Endothelial cell of umbilical vein (primary cell): ENCODE data around the gene CYP1A2. TPM values are rescaled to one million over a fixed set of nuclear protein-coding genes. Genes with fewer than 3 reads are reported as not detected.
"Not testable (repeated sequence)": the region's sequence is repeated elsewhere in the genome, so short reads cannot be mapped to it uniquely, and the experiment has no call there.

Source experiments
- BruUV-seq: library from RNA; stranded (reverse); fragments of 400-500 nt; replicated peaks from 2 replicates; lab custom pipeline; 2021; lab: Mats Ljungman, UMichigan
- CTCF ChIA-PET: fragments of 300-600, 350-600 bp; sonication (Branson Sonifier 250); formaldehyde crosslinking; loops from one replicate; lab custom pipeline; 2021; ENCODE audit warnings: antibody characterized with exemption, inconsistent platforms; lab: Charles Lee
- POLR2A ChIA-PET: fragments of 300-600, 350-600 bp; sonication (Branson Sonifier 250); formaldehyde crosslinking; loops from one replicate; lab custom pipeline; 2021; ENCODE audit warnings: antibody characterized with exemption, inconsistent platforms; lab: Charles Lee
- DNase-seq: peaks from one replicate; pipeline ENCODE4 v3.0.0-alpha.2; 2011; ENCODE audit warnings: low read depth, low spot score
- FAIRE-seq: peaks from 2 replicates; lab custom pipeline; 2011; peaks lifted over from hg19 to GRCh38; lab: Jason Lieb, UNC
- H2AFZ ChIP-seq: 2 replicates; pipeline ENCODE4 v1.6.0; 2012; ENCODE audit warnings: low read depth, low read length, control low read depth, inconsistent platforms
- H3K27ac ChIP-seq: 2 replicates; pipeline ENCODE4 v1.5.1; 2011; ENCODE audit warnings: low read depth, mild to moderate bottlenecking, control low read depth, low read length, moderate library complexity; ENCODE audit not compliant: insufficient read depth
- H3K27me3 ChIP-seq, 2 experiments: 2 replicates each; pipeline versions ENCODE4 v1.6.0 to v1.6.1; 2011; ENCODE audit warnings: low read length in 2 of 2, mixed read lengths in 1 of 2; ENCODE audit not compliant: control insufficient read depth in 2 of 2, insufficient read depth in 2 of 2
- H3K36me3 ChIP-seq, 2 experiments: 2 replicates in 1 of 2; 3 replicates in 1 of 2; pipeline ENCODE4 v1.5.1; 2011; ENCODE audit warnings: low read length in 2 of 2, mild to moderate bottlenecking in 1 of 2, moderate library complexity in 1 of 2; ENCODE audit not compliant: control insufficient read depth in 2 of 2, insufficient read depth in 2 of 2; ENCODE audit errors: extremely low read depth in 1 of 2
- H3K4me1 ChIP-seq: 3 replicates; pipeline ENCODE4 v1.5.1; 2011; ENCODE audit warnings: mild to moderate bottlenecking, low read length; ENCODE audit not compliant: control insufficient read depth, insufficient read depth; ENCODE audit errors: extremely low read depth
- H3K4me2 ChIP-seq: 2 replicates; pipeline ENCODE4 v1.6.1; 2011; ENCODE audit warnings: low read length, control low read depth, mixed read lengths; ENCODE audit not compliant: insufficient read depth
- H3K4me3 ChIP-seq, 3 experiments: fragments of 200-600 bp in 1 of 3; sonication (generic), shearing (Covaris generic) in 1 of 3; replicated peaks in 1 of 3; 2 replicates each; pipeline ENCODE4 v1.5.1; 2011 to 2016; ENCODE audit warnings: control low read depth in 3 of 3, low read length in 3 of 3, mild to moderate bottlenecking in 2 of 3, inconsistent platforms in 1 of 3, low read depth in 1 of 3, moderate library complexity in 1 of 3; ENCODE audit not compliant: insufficient read depth in 1 of 3
- H3K79me2 ChIP-seq: 2 replicates; pipeline ENCODE4 v1.6.0; 2012; ENCODE audit warnings: low read length, inconsistent platforms; ENCODE audit not compliant: control insufficient read depth, insufficient read depth
- H3K9ac ChIP-seq: replicated peaks from 2 replicates; pipeline ENCODE3; 2011; ENCODE audit warnings: low read length, control low read depth; ENCODE audit not compliant: insufficient read depth; ENCODE audit errors: extremely low read depth
- H3K9me1 ChIP-seq: replicated peaks from 3 replicates; pipeline ENCODE4 v1.6.0; 2011; ENCODE audit warnings: mild to moderate bottlenecking, low read length; ENCODE audit not compliant: control insufficient read depth, insufficient read depth; ENCODE audit errors: extremely low read depth
- H3K9me3 ChIP-seq: replicated peaks from 2 replicates; pipeline ENCODE4 v1.5.1; 2012; ENCODE audit warnings: low read length, inconsistent platforms; ENCODE audit not compliant: control insufficient read depth, insufficient read depth
- H4K20me1 ChIP-seq: replicated peaks from 2 replicates; pipeline ENCODE3; 2011; ENCODE audit warnings: mild to moderate bottlenecking, low read length; ENCODE audit not compliant: control insufficient read depth, insufficient read depth; ENCODE audit errors: extremely low read depth
- CTCF ChIP-seq, 2 donors: IDR thresholded peaks; 1 replicate in 1 of 2; 2 replicates in 1 of 2; pipeline ENCODE4 v1.5.1; 2011; ENCODE audit warnings: low read length in 2 of 2, mild to moderate bottlenecking in 2 of 2, moderate library complexity in 2 of 2, control low read depth in 1 of 2, inconsistent platforms in 1 of 2, low read depth in 1 of 2; ENCODE audit not compliant: insufficient read depth in 1 of 2; ENCODE audit errors: extremely low read depth in 1 of 2
- FOS ChIP-seq: IDR thresholded peaks from 2 replicates; pipeline ENCODE4 v1.6.1; 2011; ENCODE audit warnings: mild to moderate bottlenecking, low read length, moderate library complexity, borderline replicate concordance; ENCODE audit not compliant: insufficient read depth
- GATA2 ChIP-seq: IDR thresholded peaks from 2 replicates; pipeline ENCODE4 v1.7.0; 2011; ENCODE audit warnings: low read depth, mild to moderate bottlenecking, moderate library complexity, mixed read lengths, low read length; ENCODE audit not compliant: insufficient read length, insufficient read depth
- MYC ChIP-seq: IDR thresholded peaks from one replicate; pipeline ENCODE4 v1.6.1; 2011; ENCODE audit warnings: mild to moderate bottlenecking, low read depth, low read length
- POLR2A ChIP-seq: IDR thresholded peaks from 2 replicates; pipeline ENCODE4 v1.6.1; 2012; ENCODE audit warnings: low read depth, mild to moderate bottlenecking, control low read depth, low read length
- dilution Hi-C: fragments of 300-500 bp; cut with MboI; formaldehyde crosslinking; loops from one replicate; pipeline ENCODE4 v1.15.0; 2019; ENCODE audit warnings: low sequenced_read_pairs; ENCODE audit not compliant: extremely low pct_ligation_motif_present
- intact Hi-C: fragments of 100-400 bp; cut with micrococcal nuclease; formaldehyde crosslinking; loops from one replicate; pipeline ENCODE4 v1.10.0; 2022
- polyA plus RNA-seq, 4 experiments: library from polyadenylated mRNA; depleted of rRNA in 3 of 4; stranded (reverse) in 3 of 4; unstranded in 1 of 4; fragments of >200 nt; gene quantifications; 2 replicates each; pipeline versions ENCODE4 v1.2.1 to v1.2.3, GENCODE V29; 2011 to 2012; ENCODE audit warnings: missing spikeins in 1 of 4
- total RNA-seq: library from RNA; stranded (reverse); gene quantifications from 2 replicates; pipeline ENCODE4 v1.2.3, GENCODE V29; 2021

The CYP1A2 gene
- total and polyA plus RNA-seq, 2 donors (not counting 3 experiments of a cell fraction or from before 2014, with no cell fraction given) = not detected

GRCh38 chr15:74727727-74728126 lies 20.9 kb upstream of the CYP1A2 start:
- ChIA-PET POLR2A (no interaction called here), CTCF (no interaction called here)
- intact Hi-C loops = no loop called here
- H3K9me1 ChIP-seq = no peaks in the 10 kb centered on the region
- no peak overlapping the region for H3K4me2 ChIP-seq
- dilution Hi-C loops = no loop called here
- no peak overlapping the region for H2AFZ ChIP-seq
- FAIRE-seq (no peak), DNase-seq (no peak)
- no TSS peak for BruUV-seq
- no peaks in the 10 kb centered on the region for H3K27me3 ChIP-seq
- H3K4me1 ChIP-seq = peaks cover 12% of the 10 kb centered on the region
- no peaks in the 10 kb centered on the region for H3K9me3 ChIP-seq
- H3K27ac ChIP-seq = no peak overlapping the region
- no peaks in the 10 kb centered on the region for H3K79me2 ChIP-seq
- H3K4me3 ChIP-seq = no peak overlapping the region
- H3K9ac ChIP-seq = no peak overlapping the region
- no peaks in the 10 kb centered on the region for H3K36me3 ChIP-seq
- no peak for TF ChIP-seq FOS
- TF ChIP-seq CTCF (IDR thresholded peaks at IDR 0.05; ENCODE audit: extremely low read depth in 1 of 2, insufficient read depth in 1 of 2, low read depth in 1 of 2, low read length in 2 of 2) = no peak
- no peak for TF ChIP-seq POLR2A
- no peak for TF ChIP-seq GATA2
- no peak for TF ChIP-seq MYC
- H4K20me1 ChIP-seq = no peaks in the 10 kb centered on the region

- H3K4me3 ChIP-seq, H2AFZ ChIP-seq, intact Hi-C loops, dilution Hi-C loops, H3K9me3 ChIP-seq, DNase-seq, CTCF ChIA-PET, H3K4me2 ChIP-seq, H3K9me1 ChIP-seq, POLR2A ChIA-PET, FAIRE-seq, H3K36me3 ChIP-seq, H3K27me3 ChIP-seq, H4K20me1 ChIP-seq, H3K9ac ChIP-seq, H3K79me2 ChIP-seq, BruUV-seq, H3K27ac ChIP-seq: not testable (repeated sequence)
- H3K4me1 ChIP-seq = peaks cover 12% of the 10 kb centered on the region
These were observed 19.9 kb upstream of the CYP1A2 start for GRCh38 chr15:74728699-74729098.

GRCh38 chr15:74729372-74729771 lies 19.3 kb upstream of the CYP1A2 start:
- H3K27me3 ChIP-seq, BruUV-seq, H2AFZ ChIP-seq, H3K9ac ChIP-seq, H3K9me1 ChIP-seq, H3K36me3 ChIP-seq, H4K20me1 ChIP-seq, H3K9me3 ChIP-seq, H3K27ac ChIP-seq, intact Hi-C loops, POLR2A ChIA-PET, FAIRE-seq, H3K79me2 ChIP-seq, dilution Hi-C loops, H3K4me2 ChIP-seq, DNase-seq, H3K4me3 ChIP-seq: not testable (repeated sequence)
- CTCF ChIA-PET = interaction anchor here (0.6 to 1.9 kb wide), 3 partner anchors 8 to 709 kb away, joined by 3 to 5 read pairs (median 3); no protein-coding TSS in a partner anchor
- H3K4me1 ChIP-seq = peaks cover 12% of the 10 kb centered on the region
